Spleen (tissue), 11 donors: Measurements from ENCODE around the gene NUDCD2. TPM values are rescaled to one million over a fixed set of nuclear protein-coding genes. Genes with fewer than 3 reads are reported as not detected.

Experiments used
- DNase-seq: peaks from one replicate; pipeline ENCODE4 v3.0.0-alpha.2; 2020
- H3K27ac ChIP-seq, 8 donors: fragments of 200-600 bp; sonication (generic) in 7 of 8; 1 replicate in 4 of 8; 2 replicates in 4 of 8; pipeline versions ENCODE4 v1.5.0 to v1.8.0; 2016 to 2021; ENCODE audit warnings: inconsistent platforms in 4 of 8, mild to moderate bottlenecking in 4 of 8, moderate library complexity in 1 of 8
- H3K27me3 ChIP-seq, 7 donors: fragments of 200-600 bp; sonication (generic) in 6 of 7; replicated peaks in 1 of 7; 1 replicate in 4 of 7; 2 replicates in 3 of 7; pipeline versions ENCODE4 v1.5.0 to v1.8.0; 2016 to 2021; ENCODE audit warnings: inconsistent platforms in 3 of 7, mild to moderate bottlenecking in 1 of 7
- H3K36me3 ChIP-seq, 6 donors: fragments of 200-600 bp; sonication (generic) in 5 of 6; 1 replicate in 4 of 6; 2 replicates in 2 of 6; pipeline versions ENCODE4 v1.5.0 to v1.8.0; 2016 to 2021; ENCODE audit warnings: inconsistent platforms in 2 of 6
- H3K4me1 ChIP-seq, 6 donors: fragments of 200-600 bp; sonication (generic) in 5 of 6; 1 replicate in 3 of 6; 2 replicates in 3 of 6; pipeline versions ENCODE4 v1.5.0 to v1.8.0; 2016 to 2021; ENCODE audit warnings: inconsistent platforms in 3 of 6
- H3K4me3 ChIP-seq, 8 donors: fragments of 200-600 bp; sonication (generic) in 7 of 8; 1 replicate in 4 of 8; 2 replicates in 4 of 8; pipeline versions ENCODE4 v1.5.0 to v1.8.0; 2016 to 2021; ENCODE audit warnings: inconsistent platforms in 4 of 8, mild to moderate bottlenecking in 4 of 8, moderate library complexity in 2 of 8
- H3K9me3 ChIP-seq, 8 donors: fragments of 200-600 bp; sonication (generic) in 7 of 8; 1 replicate in 4 of 8; 2 replicates in 4 of 8; pipeline versions ENCODE4 v1.5.0 to v1.8.0; 2016 to 2021; ENCODE audit warnings: inconsistent platforms in 4 of 8
- POLR2A ChIP-seq, 3 donors: fragments of 450-650 bp; IDR thresholded peaks; one replicate each; pipeline ENCODE4 v1.5.1; 2017; ENCODE audit warnings: antibody characterized with exemption in 3 of 3, mild to moderate bottlenecking in 1 of 3
- POLR2AphosphoS5 ChIP-seq, 3 donors: sonication (generic); formaldehyde crosslinking; IDR thresholded peaks; one replicate each; pipeline ENCODE4 v1.5.1; 2017; ENCODE audit warnings: antibody characterized with exemption in 3 of 3
- WGBS, 5 donors: extraction: QIAGEN DNeasy Blood & Tissue Kit in 3 of 5; methylation state at CpG; one replicate each; pipeline versions ENCODE4 v1.1.5 to v1.1.7; 2013 to 2018; 5-methylcytosine and 5-hydroxymethylcytosine counted together
- intact Hi-C: fragments of 100-400 bp; cut with DNase I; formaldehyde crosslinking; loops from one replicate; pipeline ENCODE4 v1.15.0; 2023; ENCODE audit warnings: low total_unique reads
- polyA plus RNA-seq, 3 donors: library from polyadenylated mRNA; stranded (reverse); fragments of 200-250 nt; gene quantifications; one replicate each; pipeline ENCODE4 v1.2.1, GENCODE V29; 2013
- total RNA-seq, 7 donors: library from RNA; depleted of rRNA in 3 of 7; stranded (reverse); fragments of >200 nt in 3 of 7; fragmentation: NEBNext Ultra II Directional in 4 of 7; extraction: Animal tissue kit (Norgen Biotek cat#: 25700) in 4 of 7; gene quantifications; one replicate each; pipeline versions ENCODE4 v1.1.0 to v1.2.1, GENCODE V29; 2016 to 2021
- TF ChIP-seq, protein P1 (sequence below), 11 experiments: fragments of 200-600 bp in 7 of 11; fragments of 450-650 bp in 4 of 11; sonication (generic) in 4 of 11; IDR thresholded peaks in 8 of 11; conservative IDR thresholded peaks in 3 of 11; 1 replicate in 7 of 11; 2 replicates in 4 of 11; pipeline versions ENCODE4 v1.4.0 to v1.8.0; 2016 to 2021; ENCODE audit warnings: antibody characterized with exemption in 11 of 11, inconsistent platforms in 4 of 11, mild to moderate bottlenecking in 1 of 11
- donor health status: healthy with polysubstance abuse.
- donor health status: DM: no; HTN: no; CAD: no; lungs with moderate emphysema.
- donor health status: DM: no; HTN: no; CAD: no.
- donor health status: Bipolar disorder and iron deficiency.
- donor health status: healthy.
- donor health status: DM: no; HTN: no; CAD: no.
- donor health status: DM: yes; HTN: yes; CAD: no.

The NUDCD2 gene
- total and polyA plus RNA-seq, 10 donors, result 5.8 to 25.9 (median 11.1) TPM

DNA sequence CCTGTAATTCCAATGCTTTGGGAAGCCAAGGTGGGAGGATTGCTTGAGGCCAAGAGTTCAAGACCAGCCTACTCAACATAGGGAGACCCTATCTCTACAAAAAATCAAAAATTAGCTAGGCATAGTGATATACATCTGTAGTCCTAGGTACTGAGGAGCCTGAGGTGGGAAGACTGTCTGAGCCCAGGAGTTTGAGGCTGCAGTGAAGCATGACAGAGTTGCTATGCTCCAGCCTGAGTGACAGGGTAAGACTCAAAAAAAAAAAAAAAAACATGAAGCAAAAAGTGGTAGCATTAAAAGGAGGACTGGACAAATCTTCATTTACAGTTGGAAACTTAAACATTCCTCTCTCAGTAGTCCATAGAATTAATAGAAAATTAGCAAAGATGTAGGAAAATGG is 12.7 kb downstream of the NUDCD2 start:
- DNase-seq, result no peak
- peaks cover 3 to 97% (median 54%) of the 10 kb centered on the region in 6 donors for H3K36me3 ChIP-seq
- intact Hi-C loops, result no loop called here

DNA sequence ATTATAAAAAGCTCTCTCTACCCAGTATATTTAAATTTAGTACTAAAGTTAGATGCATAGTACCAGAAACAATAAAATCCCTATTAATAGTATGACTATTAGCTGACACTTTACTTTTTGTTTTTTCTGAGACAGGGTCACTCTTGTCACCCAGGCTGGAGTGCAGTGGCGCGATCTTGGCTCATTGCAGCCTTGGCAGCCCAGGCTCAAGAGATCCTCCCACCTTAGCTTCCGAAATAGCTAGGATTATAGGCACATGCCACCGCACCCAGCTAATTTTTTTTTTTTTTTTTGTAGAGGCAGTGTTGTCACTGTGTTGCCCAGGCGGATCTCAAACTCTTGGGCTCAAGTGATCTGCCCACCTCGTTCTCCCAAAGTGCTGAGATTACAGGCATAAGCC is 14.6 kb downstream of the NUDCD2 start:
- 95 to 98% (median 96%) methylated on average over 6 of the region's 6 CpGs for WGBS, 5 donors
- intact Hi-C loops, result no loop called here
- no peak for DNase-seq
- Histone ChIP-seq H3K36me3 (peaks cover 3 to 96% (median 63%) of the 10 kb centered on the region in 6 donors), H3K9me3 (no peaks in the 10 kb centered on the region), H3K4me3 (no peak overlapping the region), H3K27me3 (no peaks in the 10 kb centered on the region), H3K27ac (no peak overlapping the region), H3K4me1 (peaks cover 0 to 11% (median 4%) of the 10 kb centered on the region in 6 donors)
- TF ChIP-seq, protein P1, sequence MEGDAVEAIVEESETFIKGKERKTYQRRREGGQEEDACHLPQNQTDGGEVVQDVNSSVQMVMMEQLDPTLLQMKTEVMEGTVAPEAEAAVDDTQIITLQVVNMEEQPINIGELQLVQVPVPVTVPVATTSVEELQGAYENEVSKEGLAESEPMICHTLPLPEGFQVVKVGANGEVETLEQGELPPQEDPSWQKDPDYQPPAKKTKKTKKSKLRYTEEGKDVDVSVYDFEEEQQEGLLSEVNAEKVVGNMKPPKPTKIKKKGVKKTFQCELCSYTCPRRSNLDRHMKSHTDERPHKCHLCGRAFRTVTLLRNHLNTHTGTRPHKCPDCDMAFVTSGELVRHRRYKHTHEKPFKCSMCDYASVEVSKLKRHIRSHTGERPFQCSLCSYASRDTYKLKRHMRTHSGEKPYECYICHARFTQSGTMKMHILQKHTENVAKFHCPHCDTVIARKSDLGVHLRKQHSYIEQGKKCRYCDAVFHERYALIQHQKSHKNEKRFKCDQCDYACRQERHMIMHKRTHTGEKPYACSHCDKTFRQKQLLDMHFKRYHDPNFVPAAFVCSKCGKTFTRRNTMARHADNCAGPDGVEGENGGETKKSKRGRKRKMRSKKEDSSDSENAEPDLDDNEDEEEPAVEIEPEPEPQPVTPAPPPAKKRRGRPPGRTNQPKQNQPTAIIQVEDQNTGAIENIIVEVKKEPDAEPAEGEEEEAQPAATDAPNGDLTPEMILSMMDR (IDR thresholded peaks at IDR 0.05 in 8 of 11, conservative IDR thresholded peaks at IDR 0.05 in 3 of 11), result no peak
- TF ChIP-seq POLR2AphosphoS5 (IDR thresholded peaks at IDR 0.05) (no peak), POLR2A (IDR thresholded peaks at IDR 0.05) (no peak)

More for the DNA sequence above, 12.7 kb downstream of the NUDCD2 start:
- H3K4me1 ChIP-seq, result no peaks in the 10 kb centered on the region
- no peaks in the 10 kb centered on the region for H3K9me3 ChIP-seq
- H3K27me3 ChIP-seq, result no peaks in the 10 kb centered on the region
- no peak overlapping the region for H3K27ac ChIP-seq
- no peak overlapping the region for H3K4me3 ChIP-seq
- TF ChIP-seq POLR2AphosphoS5 (IDR thresholded peaks at IDR 0.05) (no peak), POLR2A (IDR thresholded peaks at IDR 0.05) (no peak)
- TF ChIP-seq, protein P1 (IDR thresholded peaks at IDR 0.05 in 8 of 11, conservative IDR thresholded peaks at IDR 0.05 in 3 of 11), result no peak

DNA sequence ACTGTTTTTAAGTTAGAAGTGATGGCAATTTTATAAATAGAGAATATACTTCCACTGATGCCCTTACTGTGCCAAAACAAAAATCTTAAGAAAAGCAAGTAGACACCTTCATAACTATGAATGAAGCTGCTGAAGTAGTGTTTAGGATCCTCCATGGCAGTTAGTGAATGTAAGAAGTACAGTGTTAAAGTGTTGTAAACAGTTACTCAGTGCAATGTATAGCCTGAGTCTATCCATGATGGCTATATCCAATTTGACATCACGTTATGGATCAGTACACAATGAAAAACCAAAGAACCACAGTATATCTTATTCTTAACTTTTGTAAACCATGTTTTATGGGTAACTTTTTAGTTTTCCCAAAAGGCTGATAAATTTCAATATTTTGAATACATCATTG is 15.4 kb downstream of the NUDCD2 start:
- 89 to 100% (median 96%) methylated on average over 1 of the region's 1 CpG for WGBS, 5 donors
- Histone ChIP-seq H3K27me3 (no peaks in the 10 kb centered on the region), H3K4me3 (no peak overlapping the region), H3K27ac (no peak overlapping the region), H3K36me3 (peaks cover 3 to 96% (median 63%) of the 10 kb centered on the region in 6 donors), H3K4me1 (peaks cover 0 to 19% (median 12%) of the 10 kb centered on the region in 6 donors), H3K9me3 (no peaks in the 10 kb centered on the region)
- no peak for DNase-seq
- TF ChIP-seq, protein P1 (IDR thresholded peaks at IDR 0.05 in 8 of 11, conservative IDR thresholded peaks at IDR 0.05 in 3 of 11), result no peak
- TF ChIP-seq POLR2AphosphoS5 (IDR thresholded peaks at IDR 0.05) (no peak), POLR2A (IDR thresholded peaks at IDR 0.05) (no peak)
- intact Hi-C loops, result no loop called here

DNA sequence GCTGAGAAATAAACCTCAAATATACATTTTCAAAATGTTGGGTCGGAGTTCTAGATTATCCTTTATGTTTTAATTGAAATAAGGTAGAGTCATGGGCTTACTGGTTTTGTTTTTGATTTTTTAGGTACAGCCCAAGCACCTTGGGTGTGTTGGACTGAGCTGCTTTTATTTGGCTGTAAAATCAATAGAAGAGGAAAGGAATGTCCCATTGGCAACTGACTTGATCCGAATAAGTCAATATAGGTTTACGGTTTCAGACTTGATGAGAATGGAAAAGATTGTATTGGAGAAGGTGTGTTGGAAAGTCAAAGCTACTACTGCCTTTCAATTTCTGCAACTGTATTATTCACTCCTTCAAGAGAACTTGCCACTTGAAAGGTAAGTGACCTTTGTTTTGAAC is 18.9 kb downstream of the NUDCD2 start:
- H3K36me3 ChIP-seq, result peaks cover 0 to 65% (median 47%) of the 10 kb centered on the region in 6 donors
- no peaks in the 10 kb centered on the region for H3K9me3 ChIP-seq
- peaks cover 12 to 44% (median 32%) of the 10 kb centered on the region in 6 donors for H3K4me1 ChIP-seq
- no peak overlapping the region for H3K4me3 ChIP-seq
- TF ChIP-seq POLR2AphosphoS5 (IDR thresholded peaks at IDR 0.05) (no peak), POLR2A (IDR thresholded peaks at IDR 0.05) (no peak)
- TF ChIP-seq, protein P1 (IDR thresholded peaks at IDR 0.05 in 8 of 11, conservative IDR thresholded peaks at IDR 0.05 in 3 of 11), result no peak
- H3K27ac ChIP-seq, result no peak overlapping the region
- intact Hi-C loops, result no loop called here
- H3K27me3 ChIP-seq, result no peaks in the 10 kb centered on the region
- 94 to 99% (median 98%) methylated on average over 3 of the region's 3 CpGs for WGBS, 5 donors
- DNase-seq, result no peak
